Transverse colon (tissue), 4 donors: ENCODE measurements around the gene UCN3. TPM values are rescaled to one million over a fixed set of nuclear protein-coding genes. Genes with fewer than 3 reads are reported as not detected.

Experiments used
- DNase-seq: peaks from one replicate; pipeline ENCODE4 v3.0.0-alpha.2; 2019
- H3K27ac ChIP-seq, 4 donors: fragments of 200-600 bp; sonication (generic); 2 replicates each; pipeline ENCODE4 v1.5.1; 2016 to 2018; ENCODE audit warnings: inconsistent platforms in 4 of 4
- H3K27me3 ChIP-seq: fragments of 200-600 bp; sonication (generic); 2 replicates; pipeline ENCODE4 v1.5.1; 2017; ENCODE audit warnings: inconsistent platforms
- H3K36me3 ChIP-seq, 4 donors: fragments of 200-600 bp; sonication (generic); 2 replicates each; pipeline ENCODE4 v1.5.1; 2017 to 2019; ENCODE audit warnings: inconsistent platforms in 4 of 4
- H3K4me1 ChIP-seq, 4 donors: fragments of 200-600 bp; sonication (generic); 2 replicates each; pipeline ENCODE4 v1.5.1; 2017 to 2020; ENCODE audit warnings: inconsistent platforms in 4 of 4
- H3K4me3 ChIP-seq, 4 donors: fragments of 200-600 bp; sonication (generic); 1 replicate in 1 of 4; 2 replicates in 3 of 4; pipeline versions ENCODE4 v1.5.1 to v1.6.1; 2017 to 2019; ENCODE audit warnings: inconsistent platforms in 4 of 4
- H3K9me3 ChIP-seq, 2 donors: fragments of 200-600 bp; sonication (generic); 2 replicates each; pipeline ENCODE4 v1.5.1; 2017 to 2019; ENCODE audit warnings: inconsistent platforms in 2 of 2
- CTCF ChIP-seq, 5 experiments: fragments of 200-600 bp in 3 of 5; fragments of 450-650 bp in 2 of 5; sonication (generic) in 3 of 5; IDR thresholded peaks; 1 replicate in 2 of 5; 2 replicates in 3 of 5; pipeline ENCODE4 v1.5.1; 2016 to 2017; ENCODE audit warnings: antibody characterized with exemption in 5 of 5, inconsistent platforms in 3 of 5, mild to moderate bottlenecking in 2 of 5, moderate library complexity in 1 of 5
- EP300 ChIP-seq: sonication (generic); formaldehyde crosslinking; IDR thresholded peaks from one replicate; pipeline ENCODE4 v1.6.1; 2017; ENCODE audit warnings: antibody characterized with exemption, low read depth
- POLR2A ChIP-seq: fragments of 450-650 bp; IDR thresholded peaks from one replicate; pipeline ENCODE4 v1.6.1; 2016; ENCODE audit warnings: antibody characterized with exemption, mild to moderate bottlenecking, moderate library complexity
- POLR2AphosphoS5 ChIP-seq, 3 donors: sonication (generic); formaldehyde crosslinking; IDR thresholded peaks; one replicate each; pipeline ENCODE4 v1.6.1; 2016; ENCODE audit warnings: antibody characterized with exemption in 3 of 3
- WGBS, 2 donors: methylation state at CpG; one replicate each; pipeline ENCODE4 v1.1.5; 2018; ENCODE audit warnings: low coverage in 1 of 2; 5-methylcytosine and 5-hydroxymethylcytosine counted together
- in situ Hi-C, 4 donors: fragments of 200-750 bp; cut with MboI; loops; one replicate each; pipeline versions ENCODE4 v1.15.0 to v1.15.1; 2017; ENCODE audit warnings: low sequenced_read_pairs in 3 of 4, low pct_ligation_motif_present in 1 of 4, low pct_unique_long_range_greater_than_20kb in 1 of 4
- intact Hi-C: fragments of 100-400 bp; cut with DNase I; formaldehyde crosslinking; loops from one replicate; pipeline ENCODE4 v1.15.1; 2023; ENCODE audit warnings: low total_unique reads
- total RNA-seq, 4 donors: library from RNA; depleted of rRNA; stranded (reverse); fragments of >200 nt; gene quantifications; one replicate each; pipeline ENCODE4 v1.1.0, GENCODE V29; 2016

The UCN3 gene
- total RNA-seq, 4 donors from 2014 or later = 1.6 to 1.7 TPM; not detected in 2

GRCh38 chr10:5356302-5356763 is 8.4 kb upstream of the UCN3 start:
- in situ Hi-C loops (no loop called here), intact Hi-C loops (no loop called here)
- H3K27ac ChIP-seq = no peak overlapping the region
- TF ChIP-seq EP300 (no peak), CTCF (IDR thresholded peaks at IDR 0.05) (no peak), POLR2A (no peak), POLR2AphosphoS5 (IDR thresholded peaks at IDR 0.05) (no peak)
- no peaks in the 10 kb centered on the region for H3K9me3 ChIP-seq
- no peak overlapping the region for H3K4me3 ChIP-seq
- H3K4me1 ChIP-seq = peaks cover 0 to 9% (median 2%) of the 10 kb centered on the region in 4 donors
- WGBS, 2 donors = 82 to 96% methylated on average over 3 to 4 of the region's 4 CpGs
- no peaks in the 10 kb centered on the region for H3K36me3 ChIP-seq
- no peak for DNase-seq
- H3K27me3 ChIP-seq = peaks cover 36% of the 10 kb centered on the region

- 21 to 31% methylated on average over 7 of the region's 7 CpGs for WGBS, 2 donors
- Histone ChIP-seq H3K27me3 (peaks cover 77% of the 10 kb centered on the region), H3K9me3 (no peaks in the 10 kb centered on the region), H3K4me3 (no peak overlapping the region), H3K27ac (no peak overlapping the region), H3K36me3 (no peaks in the 10 kb centered on the region), H3K4me1 (peaks cover 0 to 13% (median 5%) of the 10 kb centered on the region in 4 donors)
- TF ChIP-seq CTCF (IDR thresholded peaks at IDR 0.05) = no peak
- no peak for TF ChIP-seq POLR2AphosphoS5 (IDR thresholded peaks at IDR 0.05)
- no peak for TF ChIP-seq EP300
- TF ChIP-seq POLR2A = no peak
- no peak for DNase-seq
- intact Hi-C loops (no loop called here), in situ Hi-C loops (no loop called here)
These were observed 4.3 kb upstream of the UCN3 start for GRCh38 chr10:5360318-5360915.

GRCh38 chr10:5361966-5362365 is 2.8 kb upstream of the UCN3 start:
- no peaks in the 10 kb centered on the region for H3K36me3 ChIP-seq
- H3K4me3 ChIP-seq = no peak overlapping the region
- peaks cover 0 to 13% (median 5%) of the 10 kb centered on the region in 4 donors for H3K4me1 ChIP-seq
- no peaks in the 10 kb centered on the region for H3K9me3 ChIP-seq
- no peak overlapping the region for H3K27ac ChIP-seq
- H3K27me3 ChIP-seq = peaks cover 69% of the 10 kb centered on the region
- WGBS, 2 donors = 67 to 85% methylated on average over 1 to 4 of the region's 4 CpGs
- no peak for DNase-seq
- in situ Hi-C loops (no loop called here), intact Hi-C loops (no loop called here)
- TF ChIP-seq POLR2AphosphoS5 (IDR thresholded peaks at IDR 0.05) (no peak), EP300 (no peak), CTCF (IDR thresholded peaks at IDR 0.05) (no peak), POLR2A (no peak)

GRCh38 chr10:5362873-5363272 is 1.9 kb upstream of the UCN3 start:
- in situ Hi-C loops (no loop called here), intact Hi-C loops (no loop called here)
- Histone ChIP-seq H3K4me1 (peaks cover 0 to 13% (median 5%) of the 10 kb centered on the region in 4 donors), H3K36me3 (no peaks in the 10 kb centered on the region), H3K9me3 (no peaks in the 10 kb centered on the region), H3K27ac (no peak overlapping the region), H3K27me3 (peaks cover 61% of the 10 kb centered on the region), H3K4me3 (no peak overlapping the region)
- TF ChIP-seq POLR2AphosphoS5 (IDR thresholded peaks at IDR 0.05) (no peak), POLR2A (no peak), CTCF (IDR thresholded peaks at IDR 0.05) (no peak), EP300 (no peak)
- DNase-seq = no peak
